AML-193 (cell line): ENCODE data around the gene KCNIP3.

Experiments used
- DNase-seq, 2 experiments: peaks; one replicate each; lab custom pipeline; 2025; lab: John Stamatoyannopoulos, UW

Gene KCNIP3

GRCh38 chr2:95275151-95275515 is 22.0 kb upstream of the KCNIP3 start:
- no peak for DNase-seq

- no peak for DNase-seq
Observed at GRCh38 chr2:95275601-95276243, 21.4 kb upstream of the KCNIP3 start.

- no peak for DNase-seq
Observed at GRCh38 chr2:95276244-95276887, 20.8 kb upstream of the KCNIP3 start.

- DNase-seq: no peak
Observed at GRCh38 chr2:95276888-95277245, 20.3 kb upstream of the KCNIP3 start.

- DNase-seq: no peak
Observed at GRCh38 chr2:95277246-95277906, 19.8 kb upstream of the KCNIP3 start.

- DNase-seq: no peak
Observed at GRCh38 chr2:95278051-95278471, 19.1 kb upstream of the KCNIP3 start.

- no peak for DNase-seq
Observed at GRCh38 chr2:95278637-95279225, 18.4 kb upstream of the KCNIP3 start.

GRCh38 chr2:95279435-95280035 is 17.6 kb upstream of the KCNIP3 start:
- DNase-seq: no peak

GRCh38 chr2:95281071-95281470 is 16.1 kb upstream of the KCNIP3 start:
- no peak for DNase-seq

- no peak for DNase-seq
Observed at GRCh38 chr2:95281786-95282185, 15.4 kb upstream of the KCNIP3 start.

- no peak for DNase-seq
Observed at GRCh38 chr2:95282458-95282857, 14.7 kb upstream of the KCNIP3 start.

- DNase-seq: no peak
Observed at GRCh38 chr2:95283562-95283961, 13.6 kb upstream of the KCNIP3 start.

GRCh38 chr2:95284886-95285541 is 12.1 kb upstream of the KCNIP3 start:
- DNase-seq: no peak

GRCh38 chr2:95285542-95285932 is 11.6 kb upstream of the KCNIP3 start:
- no peak for DNase-seq

- no peak for DNase-seq
Observed at GRCh38 chr2:95287336-95287735, 9.8 kb upstream of the KCNIP3 start.

- no peak for DNase-seq
Observed at GRCh38 chr2:95287806-95288205, 9.3 kb upstream of the KCNIP3 start.

- DNase-seq: no peak
Observed at GRCh38 chr2:95289253-95289652, 7.9 kb upstream of the KCNIP3 start.

GRCh38 chr2:95291222-95291621 is 5.9 kb upstream of the KCNIP3 start:
- no peak for DNase-seq

- DNase-seq: no peak
Observed at GRCh38 chr2:95292623-95293260, 4.4 kb upstream of the KCNIP3 start.

GRCh38 chr2:95294579-95295250 is 2.4 kb upstream of the KCNIP3 start:
- DNase-seq: no peak

- DNase-seq: no peak
Observed at GRCh38 chr2:95295376-95295775, 1.8 kb upstream of the KCNIP3 start.
